Measurements from ENCODE around the gene SLCO3A1. TPM values are rescaled to one million over a fixed set of nuclear protein-coding genes. Genes with fewer than 3 reads are reported as not detected.

The SLCO3A1 gene
- total and polyA plus RNA-seq, 4 donors, result 1.6 to 3.6 (median 2.4) TPM

DNA sequence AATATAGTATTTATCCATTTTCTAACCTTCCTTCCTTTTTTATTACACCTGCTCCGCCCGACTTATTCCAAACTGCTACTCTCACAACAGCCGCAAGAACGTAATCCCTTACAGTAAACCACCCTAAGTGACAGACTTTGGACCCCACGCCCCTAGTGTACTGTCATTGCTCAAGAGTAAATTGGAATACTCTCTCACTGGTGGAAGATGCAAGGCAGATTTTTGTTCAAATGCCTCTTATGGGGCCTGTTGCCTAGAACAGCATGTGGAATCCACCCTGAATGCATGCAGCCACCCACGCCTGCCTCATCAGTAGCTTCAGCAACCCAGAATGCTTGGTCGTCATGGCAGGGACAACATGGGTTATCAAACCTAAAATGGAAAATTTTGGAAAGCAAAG, 313.9 kb downstream of the SLCO3A1 start:
- H3K9me3 ChIP-seq (ENCODE audit: control insufficient read depth in 4 of 4, low read length in 3 of 4), result no peaks in the 10 kb centered on the region
- TF ChIP-seq HNF4A (conservative IDR thresholded peaks at IDR 0.05) (peak; percentile 83 to 89), HNF4G (IDR thresholded peaks at IDR 0.05) (no peak), SP1 (IDR thresholded peaks at IDR 0.05) (peak; percentile 63), YY1 (IDR thresholded peaks at IDR 0.05) (no peak), NR2F2 (IDR thresholded peaks at IDR 0.05) (no peak), RXRA (IDR thresholded peaks at IDR 0.05) (peak in 1 of 2 donors; percentile 36), ATF3 (IDR thresholded peaks at IDR 0.05) (no peak)
- no peak overlapping the region for H3K9ac ChIP-seq (ENCODE audit: low read depth in 1 of 2, low read length in 2 of 2)
- H3K27me3 ChIP-seq (ENCODE audit: control insufficient read depth in 4 of 4, insufficient read depth in 4 of 4, low read length in 3 of 4), result no peaks in the 10 kb centered on the region
- H3K4me3 ChIP-seq (ENCODE audit: low read depth in 1 of 3, low read length in 3 of 3), result no peak overlapping the region
- no peaks in the 10 kb centered on the region for H3K36me3 ChIP-seq (ENCODE audit: control insufficient read depth in 4 of 4, insufficient read depth in 3 of 4, low read depth in 1 of 4, low read length in 3 of 4)
- peaks cover 11 to 63% (median 44%) of the 10 kb centered on the region in 4 donors for H3K4me1 ChIP-seq (ENCODE audit: control insufficient read depth in 4 of 4, insufficient read depth in 4 of 4, low read length in 3 of 4)
- DNase-seq (ENCODE audit: low spot score), result no peak
- 63% methylated on average over 7 of the region's 7 CpGs for WGBS
- H3K27ac ChIP-seq (ENCODE audit: low read depth in 1 of 2, low read length in 2 of 2), result peak overlapping the region in 1 of 2 donors; percentile 22

DNA sequence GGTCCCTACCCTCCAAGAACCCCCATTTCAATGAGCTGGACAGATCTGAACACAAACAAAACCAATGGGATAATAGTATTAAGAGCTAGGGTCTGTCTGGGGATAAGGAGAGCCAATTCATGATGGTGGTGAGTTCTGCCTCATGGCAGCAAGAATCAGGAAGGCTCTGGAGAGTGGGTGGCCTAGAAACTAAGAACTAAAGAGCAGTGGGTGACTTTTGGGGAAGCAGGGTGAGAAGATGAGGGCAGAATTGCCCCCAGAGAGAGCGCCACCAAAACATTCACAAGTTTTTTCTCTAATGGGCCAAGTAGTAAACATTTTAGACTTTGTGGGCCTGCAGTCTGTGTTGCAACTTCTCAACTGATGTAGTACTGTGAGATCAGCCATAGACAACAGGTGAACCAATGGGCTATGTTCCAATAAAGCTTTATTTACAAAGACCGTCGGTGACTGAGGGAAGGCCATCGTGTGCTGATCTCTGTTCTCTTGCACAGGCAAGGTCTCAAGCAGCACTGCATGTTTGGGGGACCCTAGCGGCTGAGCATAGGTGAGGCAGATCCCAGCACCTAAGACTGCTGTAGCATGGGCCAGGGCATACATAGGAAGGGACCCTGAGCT, 314.7 kb downstream of the SLCO3A1 start:
- Histone ChIP-seq H3K9me3 (ENCODE audit: control insufficient read depth in 4 of 4, low read length in 3 of 4) (no peaks in the 10 kb centered on the region), H3K27me3 (ENCODE audit: control insufficient read depth in 4 of 4, insufficient read depth in 4 of 4, low read length in 3 of 4) (no peaks in the 10 kb centered on the region), H3K4me1 (ENCODE audit: control insufficient read depth in 4 of 4, insufficient read depth in 4 of 4, low read length in 3 of 4) (peaks cover 11 to 63% (median 44%) of the 10 kb centered on the region in 4 donors), H3K36me3 (ENCODE audit: control insufficient read depth in 4 of 4, insufficient read depth in 3 of 4, low read depth in 1 of 4, low read length in 3 of 4) (no peaks in the 10 kb centered on the region), H3K27ac (ENCODE audit: low read depth in 1 of 2, low read length in 2 of 2) (peak overlapping the region in 1 of 2 donors; percentile 22), H3K4me3 (ENCODE audit: low read depth in 1 of 3, low read length in 3 of 3) (peak overlapping the region in 1 of 3 donors; percentile 25), H3K9ac (ENCODE audit: low read depth in 1 of 2, low read length in 2 of 2) (no peak overlapping the region)
- no peak for DNase-seq (ENCODE audit: low spot score)
- TF ChIP-seq SP1 (IDR thresholded peaks at IDR 0.05), result peak; percentile 23
- TF ChIP-seq FOXA2 (IDR thresholded peaks at IDR 0.05), result peak; percentile 78
- no peak for TF ChIP-seq ZBTB33 (IDR thresholded peaks at IDR 0.05)
- no peak for TF ChIP-seq GABPA (IDR thresholded peaks at IDR 0.05 in 1 of 2, conservative IDR thresholded peaks at IDR 0.05 in 1 of 2)
- no peak for TF ChIP-seq ATF3 (IDR thresholded peaks at IDR 0.05)
- TF ChIP-seq HNF4G (IDR thresholded peaks at IDR 0.05), result no peak
- TF ChIP-seq JUND (IDR thresholded peaks at IDR 0.05), result no peak
- TF ChIP-seq TAF1 (conservative IDR thresholded peaks at IDR 0.05), result no peak
- no peak for TF ChIP-seq RAD21 (IDR thresholded peaks at IDR 0.05)
- peak; percentile 24 for TF ChIP-seq YY1 (IDR thresholded peaks at IDR 0.05)
- TF ChIP-seq NR2F2 (IDR thresholded peaks at IDR 0.05), result no peak
- TF ChIP-seq RXRA (IDR thresholded peaks at IDR 0.05), result peak in 1 of 2 donors; percentile 40
- peak; percentile 45 to 71 for TF ChIP-seq HNF4A (conservative IDR thresholded peaks at IDR 0.05)
- TF ChIP-seq, protein P1, sequence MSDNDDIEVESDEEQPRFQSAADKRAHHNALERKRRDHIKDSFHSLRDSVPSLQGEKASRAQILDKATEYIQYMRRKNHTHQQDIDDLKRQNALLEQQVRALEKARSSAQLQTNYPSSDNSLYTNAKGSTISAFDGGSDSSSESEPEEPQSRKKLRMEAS (IDR thresholded peaks at IDR 0.05), result no peak
- TF ChIP-seq FOXA1 (IDR thresholded peaks at IDR 0.05), result peak; percentile 51
- no peak for TF ChIP-seq EGR1 (IDR thresholded peaks at IDR 0.05; ENCODE audit: low read depth in 2 of 2)
- TF ChIP-seq, protein P2, sequence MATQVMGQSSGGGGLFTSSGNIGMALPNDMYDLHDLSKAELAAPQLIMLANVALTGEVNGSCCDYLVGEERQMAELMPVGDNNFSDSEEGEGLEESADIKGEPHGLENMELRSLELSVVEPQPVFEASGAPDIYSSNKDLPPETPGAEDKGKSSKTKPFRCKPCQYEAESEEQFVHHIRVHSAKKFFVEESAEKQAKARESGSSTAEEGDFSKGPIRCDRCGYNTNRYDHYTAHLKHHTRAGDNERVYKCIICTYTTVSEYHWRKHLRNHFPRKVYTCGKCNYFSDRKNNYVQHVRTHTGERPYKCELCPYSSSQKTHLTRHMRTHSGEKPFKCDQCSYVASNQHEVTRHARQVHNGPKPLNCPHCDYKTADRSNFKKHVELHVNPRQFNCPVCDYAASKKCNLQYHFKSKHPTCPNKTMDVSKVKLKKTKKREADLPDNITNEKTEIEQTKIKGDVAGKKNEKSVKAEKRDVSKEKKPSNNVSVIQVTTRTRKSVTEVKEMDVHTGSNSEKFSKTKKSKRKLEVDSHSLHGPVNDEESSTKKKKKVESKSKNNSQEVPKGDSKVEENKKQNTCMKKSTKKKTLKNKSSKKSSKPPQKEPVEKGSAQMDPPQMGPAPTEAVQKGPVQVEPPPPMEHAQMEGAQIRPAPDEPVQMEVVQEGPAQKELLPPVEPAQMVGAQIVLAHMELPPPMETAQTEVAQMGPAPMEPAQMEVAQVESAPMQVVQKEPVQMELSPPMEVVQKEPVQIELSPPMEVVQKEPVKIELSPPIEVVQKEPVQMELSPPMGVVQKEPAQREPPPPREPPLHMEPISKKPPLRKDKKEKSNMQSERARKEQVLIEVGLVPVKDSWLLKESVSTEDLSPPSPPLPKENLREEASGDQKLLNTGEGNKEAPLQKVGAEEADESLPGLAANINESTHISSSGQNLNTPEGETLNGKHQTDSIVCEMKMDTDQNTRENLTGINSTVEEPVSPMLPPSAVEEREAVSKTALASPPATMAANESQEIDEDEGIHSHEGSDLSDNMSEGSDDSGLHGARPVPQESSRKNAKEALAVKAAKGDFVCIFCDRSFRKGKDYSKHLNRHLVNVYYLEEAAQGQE (IDR thresholded peaks at IDR 0.05), result no peak
- TF ChIP-seq CTCF (IDR thresholded peaks at IDR 0.05; ENCODE audit: low read depth, low read length, missing input control), result no peak
- WGBS, result 55% methylated on average over 5 of the region's 5 CpGs
